ENCODE results near the gene SCGB3A2. TPM values are rescaled to one million over a fixed set of nuclear protein-coding genes. Genes with fewer than 3 reads are reported as not detected.
"Not testable (repeated sequence)": the region's sequence is repeated elsewhere in the genome, so short reads cannot be mapped to it uniquely, and the experiment has no call there.

SCGB3A2 gene
- total and polyA plus RNA-seq, 5 experiments from 2014 or later: not detected

DNA sequence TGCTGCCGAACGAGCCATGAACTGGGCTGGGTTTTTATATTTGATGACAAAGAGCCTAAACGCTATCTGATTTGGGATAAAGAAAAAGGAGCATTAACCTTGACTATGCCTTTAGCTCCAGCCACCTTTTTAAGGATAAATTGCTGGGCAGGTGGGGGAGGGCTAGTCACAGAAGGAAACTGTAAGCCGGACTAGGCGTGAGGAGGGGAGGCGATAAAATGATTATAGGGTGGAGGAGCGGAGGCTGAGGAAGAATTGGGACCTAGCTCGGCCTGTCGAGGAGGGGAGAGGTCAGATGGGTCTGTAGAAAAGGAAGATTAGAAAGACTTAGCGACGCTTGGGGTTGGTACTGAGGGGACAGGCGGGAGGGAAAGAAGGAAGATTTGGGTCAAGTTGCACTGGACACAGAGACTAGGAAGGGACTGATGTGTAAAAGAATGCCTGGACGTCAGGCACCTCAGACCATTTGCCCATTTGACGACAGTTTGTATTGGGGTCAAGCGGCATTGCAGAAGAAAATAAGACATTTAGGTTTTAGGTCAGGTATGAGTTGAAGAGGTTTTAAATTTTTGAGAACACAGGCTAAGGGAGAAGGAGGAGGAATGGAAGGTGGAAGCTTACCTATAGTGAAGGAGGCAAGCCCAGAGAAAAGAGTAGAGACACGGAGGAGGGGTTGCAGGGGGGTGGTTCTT, 5.6 kb upstream of the SCGB3A2 start:
- ATAC-seq, H3K36me3 Mint-ChIP-seq, POLR2A ChIA-PET, H3K4me1 Mint-ChIP-seq, H3K9me3 Mint-ChIP-seq, H3K27ac Mint-ChIP-seq, DNase-seq, H3K4me3 Mint-ChIP-seq: not testable (repeated sequence)
- H3K27me3 Mint-ChIP-seq: peaks cover 0 to 12% (median 0%) of the 10 kb centered on the region in 5 donors

DNA sequence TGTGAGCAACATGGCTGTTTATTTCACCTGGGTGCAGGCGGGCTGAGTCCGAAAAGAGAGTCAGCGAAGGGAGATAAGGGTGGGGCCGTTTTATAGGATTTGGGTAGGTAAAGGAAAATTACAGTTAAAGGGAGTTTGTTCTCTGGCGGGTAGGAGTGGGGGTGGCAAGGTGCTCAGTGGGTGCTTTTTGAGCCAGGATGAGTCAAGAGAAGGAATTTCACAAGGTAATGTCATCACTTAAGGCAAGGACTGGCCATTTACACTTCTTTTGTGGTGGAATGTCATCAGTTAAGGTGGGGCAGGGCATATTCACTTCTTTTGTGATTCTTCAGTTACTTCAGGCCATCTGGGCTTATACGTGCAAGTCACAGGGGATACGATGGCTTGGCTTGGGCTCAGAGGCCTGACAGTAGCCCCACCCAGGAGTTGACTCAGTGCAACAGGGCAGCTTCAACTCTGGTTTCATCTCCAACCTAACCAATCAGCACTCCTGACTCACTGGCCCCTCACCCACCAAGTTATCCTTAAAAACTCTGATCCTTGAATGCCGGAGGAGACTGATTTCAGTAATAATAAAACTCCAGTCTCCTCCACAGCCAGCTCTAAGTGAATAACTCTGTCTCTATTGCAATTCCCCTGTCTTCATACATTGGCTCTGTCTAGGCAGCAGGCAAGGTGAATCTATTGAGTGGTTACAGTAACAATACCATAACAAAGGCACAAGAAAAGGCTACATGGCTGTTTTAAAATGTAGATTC, 4.2 kb upstream of the SCGB3A2 start:
- POLR2A ChIA-PET, DNase-seq, H3K4me1 Mint-ChIP-seq: not testable (repeated sequence)

DNA sequence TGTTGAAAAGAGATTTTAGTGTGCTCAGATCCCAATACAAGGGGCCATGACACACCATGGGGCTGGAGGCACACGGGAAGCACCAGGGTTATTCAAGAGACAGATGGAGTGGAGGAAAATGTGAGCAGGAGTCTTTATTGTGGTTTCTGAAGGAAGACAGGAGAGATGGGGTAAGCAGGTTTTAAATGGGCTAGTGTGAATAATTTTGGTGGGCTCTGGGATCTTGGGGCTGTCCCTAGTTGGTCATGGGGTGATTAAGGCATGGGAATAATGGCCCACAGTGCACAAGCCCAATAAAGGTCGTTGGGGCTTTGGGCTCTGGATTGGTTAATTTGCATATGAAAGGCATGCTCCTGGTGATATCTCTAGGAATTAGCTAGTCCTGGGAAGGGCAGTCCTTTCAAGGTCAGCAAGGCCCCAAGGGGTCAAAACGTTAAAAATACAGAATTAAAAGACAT, 3.6 kb upstream of the SCGB3A2 start:
- DNase-seq (no peak), ATAC-seq (no peak)
- H3K27me3 Mint-ChIP-seq: peaks cover 0 to 12% (median 3%) of the 10 kb centered on the region in 5 donors
- H3K4me3 Mint-ChIP-seq: no peak overlapping the region
- H3K9me3 Mint-ChIP-seq: no peaks in the 10 kb centered on the region
- POLR2A ChIA-PET: no interaction called here
- no peak overlapping the region for H3K27ac Mint-ChIP-seq
- no peaks in the 10 kb centered on the region for H3K4me1 Mint-ChIP-seq
- no peaks in the 10 kb centered on the region for H3K36me3 Mint-ChIP-seq

More for the DNA sequence above, 4.2 kb upstream of the SCGB3A2 start:
- not testable (repeated sequence) for H3K4me3 Mint-ChIP-seq, ATAC-seq, H3K36me3 Mint-ChIP-seq, H3K9me3 Mint-ChIP-seq, H3K27ac Mint-ChIP-seq
- peaks cover 0 to 12% (median under 1%) of the 10 kb centered on the region in 5 donors for H3K27me3 Mint-ChIP-seq

DNA sequence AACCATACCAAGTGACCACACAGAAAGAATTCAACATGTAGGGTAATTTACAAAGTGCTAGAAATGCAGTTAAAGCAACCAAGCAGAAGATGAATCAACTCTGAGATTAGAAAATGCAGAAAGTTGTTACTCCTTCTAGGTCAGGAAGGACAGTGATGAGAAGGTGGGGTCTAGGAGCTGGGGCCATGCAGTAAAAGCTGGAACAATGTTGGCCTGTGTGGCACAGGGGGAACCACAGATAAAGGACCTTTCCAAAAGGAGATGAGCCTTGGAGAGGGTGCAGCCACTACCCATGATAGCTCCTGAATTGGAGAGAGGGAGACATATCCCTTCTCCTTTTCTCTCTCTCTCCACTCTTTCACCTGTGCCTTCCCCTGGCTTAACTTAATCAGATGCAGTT, 2.4 kb upstream of the SCGB3A2 start:
- H3K27me3 Mint-ChIP-seq: peaks cover 3 to 15% (median 10%) of the 10 kb centered on the region in 5 donors
- DNase-seq: no peak
- H3K4me3 Mint-ChIP-seq: no peak overlapping the region
- ATAC-seq: no peak
- no peaks in the 10 kb centered on the region for H3K4me1 Mint-ChIP-seq
- POLR2A ChIA-PET: no interaction called here
- H3K9me3 Mint-ChIP-seq: no peaks in the 10 kb centered on the region
- H3K27ac Mint-ChIP-seq: no peak overlapping the region
- H3K36me3 Mint-ChIP-seq: no peaks in the 10 kb centered on the region

DNA sequence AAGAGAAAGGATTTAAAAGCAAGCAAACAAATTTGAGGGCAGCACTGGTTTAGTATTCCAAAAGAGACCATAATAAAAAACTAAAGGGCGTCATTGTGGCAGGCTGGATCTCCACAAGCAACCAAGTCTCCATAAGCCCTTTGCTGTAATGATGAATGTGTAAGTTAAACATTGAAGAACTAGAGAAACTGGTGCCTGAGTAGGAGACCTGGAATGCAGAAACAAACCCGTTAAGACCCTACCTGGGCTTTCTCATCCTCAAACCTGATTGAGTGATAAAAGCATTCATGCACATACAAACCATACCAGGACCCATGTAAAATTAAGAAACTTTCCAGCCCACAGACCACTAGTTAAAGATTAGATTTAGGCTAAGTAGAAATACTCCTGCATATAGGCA, 1.9 kb upstream of the SCGB3A2 start:
- no peak for DNase-seq
- no peak overlapping the region for H3K4me3 Mint-ChIP-seq
- no peaks in the 10 kb centered on the region for H3K36me3 Mint-ChIP-seq
- POLR2A ChIA-PET: no interaction called here
- no peak overlapping the region for H3K27ac Mint-ChIP-seq
- H3K9me3 Mint-ChIP-seq: no peaks in the 10 kb centered on the region
- peaks cover 3 to 13% (median 10%) of the 10 kb centered on the region in 5 donors for H3K27me3 Mint-ChIP-seq
- ATAC-seq: no peak
- no peaks in the 10 kb centered on the region for H3K4me1 Mint-ChIP-seq

GRCh38 chr5:147879784-147880183, 1.3 kb downstream of the SCGB3A2 start:
- ATAC-seq (no peak), DNase-seq (no peak)
- Mint-ChIP-seq H3K36me3 (no peaks in the 10 kb centered on the region), H3K27ac (no peak overlapping the region), H3K9me3 (no peaks in the 10 kb centered on the region), H3K4me1 (no peaks in the 10 kb centered on the region), H3K4me3 (no peak overlapping the region), H3K27me3 (peaks cover 3 to 18% (median 10%) of the 10 kb centered on the region in 5 donors)
- POLR2A ChIA-PET: no interaction called here

- Mint-ChIP-seq H3K9me3 (no peaks in the 10 kb centered on the region), H3K36me3 (no peaks in the 10 kb centered on the region), H3K27me3 (peaks cover 4 to 25% (median 10%) of the 10 kb centered on the region in 5 donors), H3K27ac (no peak overlapping the region), H3K4me3 (no peak overlapping the region), H3K4me1 (no peaks in the 10 kb centered on the region)
- POLR2A ChIA-PET: no interaction called here
- no peak for DNase-seq
- no peak for ATAC-seq
Observed at GRCh38 chr5:147880487-147880886, 2.0 kb downstream of the SCGB3A2 start.

- peaks cover 4 to 26% (median 9%) of the 10 kb centered on the region in 5 donors for H3K27me3 Mint-ChIP-seq
- H3K4me1 Mint-ChIP-seq: no peaks in the 10 kb centered on the region
- no peak for ATAC-seq
- H3K27ac Mint-ChIP-seq: no peak overlapping the region
- DNase-seq: no peak
- POLR2A ChIA-PET: no interaction called here
- no peaks in the 10 kb centered on the region for H3K9me3 Mint-ChIP-seq
- no peak overlapping the region for H3K4me3 Mint-ChIP-seq
- no peaks in the 10 kb centered on the region for H3K36me3 Mint-ChIP-seq
Observed at GRCh38 chr5:147882586-147883313, 4.2 kb downstream of the SCGB3A2 start.

DNA sequence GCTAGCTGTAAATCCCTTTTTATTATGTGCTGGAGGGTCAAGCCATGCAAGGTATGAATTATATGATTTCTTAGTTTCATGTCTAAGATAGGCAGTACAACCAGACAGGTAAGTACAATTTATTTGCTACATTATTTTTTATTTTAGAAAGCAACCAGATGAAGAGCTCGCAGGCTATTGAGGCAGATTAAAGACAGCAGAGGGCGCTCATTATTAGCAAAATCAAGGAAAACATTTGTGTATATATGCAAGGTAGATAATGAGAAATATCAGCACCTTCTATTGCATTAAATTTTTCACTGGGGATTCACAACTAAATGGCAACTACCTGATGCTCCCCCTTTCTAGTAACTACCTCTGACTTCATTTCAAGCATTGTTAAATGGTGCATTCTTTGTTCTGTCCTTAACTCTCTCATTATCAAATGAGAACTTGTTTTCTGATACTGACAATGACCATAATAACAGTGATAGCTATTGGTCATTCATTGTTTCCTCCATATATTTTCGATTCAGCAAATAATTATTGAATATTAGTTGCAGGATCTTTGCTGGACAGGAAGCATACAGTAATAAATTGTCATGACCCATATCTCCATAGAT, 8.6 kb downstream of the SCGB3A2 start:
- ATAC-seq (no peak), DNase-seq (no peak)
- Mint-ChIP-seq H3K4me1 (no peaks in the 10 kb centered on the region), H3K27me3 (peaks cover 2 to 26% (median 13%) of the 10 kb centered on the region in 5 donors), H3K4me3 (no peak overlapping the region), H3K27ac (no peak overlapping the region), H3K36me3 (no peaks in the 10 kb centered on the region), H3K9me3 (no peaks in the 10 kb centered on the region)
- POLR2A ChIA-PET: no interaction called here

DNA sequence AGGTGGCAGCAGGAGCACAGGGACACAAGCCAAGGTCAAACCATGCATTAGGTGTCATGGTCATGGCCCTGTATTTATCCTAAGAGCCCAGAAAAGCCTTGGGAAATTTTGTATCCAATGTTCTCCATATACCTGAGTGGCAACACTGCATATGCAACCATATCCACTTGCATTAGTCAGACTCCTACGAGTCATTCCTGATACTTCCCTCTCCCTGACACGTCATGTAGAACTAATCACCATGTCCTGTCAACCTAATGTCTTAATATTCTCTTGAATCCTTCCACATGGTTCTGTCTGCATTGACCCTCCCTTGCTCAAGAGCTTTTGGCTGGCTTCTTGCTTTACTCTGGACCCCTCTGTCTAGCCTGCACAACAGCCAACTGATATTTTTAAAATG, 9.4 kb downstream of the SCGB3A2 start:
- DNase-seq (no peak), ATAC-seq (no peak)
- no peaks in the 10 kb centered on the region for H3K9me3 Mint-ChIP-seq
- no peak overlapping the region for H3K27ac Mint-ChIP-seq
- POLR2A ChIA-PET: no interaction called here
- H3K4me1 Mint-ChIP-seq: no peaks in the 10 kb centered on the region
- H3K4me3 Mint-ChIP-seq: no peak overlapping the region
- H3K27me3 Mint-ChIP-seq: peaks cover 2 to 26% (median 15%) of the 10 kb centered on the region in 5 donors
- no peaks in the 10 kb centered on the region for H3K36me3 Mint-ChIP-seq

- H3K4me1 Mint-ChIP-seq: no peaks in the 10 kb centered on the region
- DNase-seq (no peak), ATAC-seq (no peak)
- no peak overlapping the region for H3K4me3 Mint-ChIP-seq
- peaks cover 5 to 19% (median 15%) of the 10 kb centered on the region in 5 donors for H3K27me3 Mint-ChIP-seq
- POLR2A ChIA-PET: no interaction called here
- no peaks in the 10 kb centered on the region for H3K36me3 Mint-ChIP-seq
- no peaks in the 10 kb centered on the region for H3K9me3 Mint-ChIP-seq
- H3K27ac Mint-ChIP-seq: no peak overlapping the region
Observed at GRCh38 chr5:147892696-147893296, 14.3 kb downstream of the SCGB3A2 start.

DNA sequence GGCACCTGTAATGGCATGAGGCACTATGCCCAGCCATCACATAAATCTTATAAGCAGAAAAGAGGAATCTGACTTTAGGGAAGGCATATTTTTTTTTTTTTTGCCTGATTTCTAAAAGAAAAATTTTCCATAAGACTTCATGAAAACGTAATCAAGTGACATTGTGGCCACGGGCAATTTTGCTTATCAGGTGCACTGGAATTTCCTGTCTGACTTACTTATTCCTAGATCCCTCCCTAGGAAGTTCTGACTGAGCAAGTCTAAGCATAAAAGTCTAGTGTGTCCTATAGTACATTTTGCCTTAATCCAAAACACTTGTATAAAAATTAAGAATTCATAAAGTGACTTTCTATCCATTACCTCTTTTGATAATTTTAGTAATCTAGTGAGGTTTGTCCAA, 15.3 kb downstream of the SCGB3A2 start:
- Mint-ChIP-seq H3K4me1 (no peaks in the 10 kb centered on the region), H3K36me3 (no peaks in the 10 kb centered on the region), H3K4me3 (no peak overlapping the region), H3K27me3 (peaks cover 0 to 17% (median 12%) of the 10 kb centered on the region in 5 donors), H3K9me3 (no peaks in the 10 kb centered on the region), H3K27ac (no peak overlapping the region)
- DNase-seq (no peak), ATAC-seq (no peak)
- POLR2A ChIA-PET: no interaction called here
